Neural progenitor cell (in vitro differentiated cells): ENCODE measurements around the gene ZNF462. TPM values are rescaled to one million over a fixed set of nuclear protein-coding genes. Genes with fewer than 3 reads are reported as not detected.

Experiments
- DNase-seq: peaks from one replicate; pipeline ENCODE4 v3.0.0-alpha.2; 2016; ENCODE audit warnings: low spot score
- H2AFZ ChIP-seq: fragments of 200-600 bp; sonication (generic); replicated peaks from 2 replicates; pipeline ENCODE4 v1.6.1; 2016; ENCODE audit warnings: antibody characterized with exemption
- H3F3A ChIP-seq: fragments of 200-600 bp; sonication (generic); 2 replicates; pipeline ENCODE4 v1.6.1; 2016; ENCODE audit warnings: antibody characterized with exemption, low read depth
- H3K27ac ChIP-seq: fragments of 200-600 bp; sonication (generic); 2 replicates; pipeline ENCODE4 v1.5.1; 2016; ENCODE audit warnings: mild to moderate bottlenecking
- H3K27me3 ChIP-seq: fragments of 200-600 bp; sonication (generic); 2 replicates; pipeline ENCODE4 v1.6.1; 2016; ENCODE audit warnings: mild to moderate bottlenecking, moderate library complexity
- H3K36me3 ChIP-seq: fragments of 200-600 bp; sonication (generic); 2 replicates; pipeline ENCODE4 v1.5.1; 2016
- H3K4me1 ChIP-seq: fragments of 200-600 bp; sonication (generic); 2 replicates; pipeline ENCODE4 v1.6.1; 2016; ENCODE audit warnings: mixed run types
- H3K4me2 ChIP-seq: fragments of 200-600 bp; sonication (generic); 2 replicates; pipeline ENCODE4 v1.6.1; 2016
- H3K4me3 ChIP-seq: fragments of 200-600 bp; sonication (generic); 2 replicates; pipeline ENCODE4 v1.5.1; 2016
- H3K79me2 ChIP-seq: fragments of 200-600 bp; sonication (generic); 2 replicates; pipeline ENCODE4 v1.6.1; 2016; ENCODE audit warnings: low read depth
- H3K9ac ChIP-seq: fragments of 200-600 bp; sonication (generic); 2 replicates; pipeline ENCODE4 v1.6.1; 2016
- H3K9me3 ChIP-seq: fragments of 200-600 bp; sonication (generic); 2 replicates; pipeline ENCODE4 v1.5.1; 2016; ENCODE audit warnings: low read depth
- H4K20me1 ChIP-seq: fragments of 200-600 bp; sonication (generic); 2 replicates; pipeline ENCODE4 v1.6.1; 2016; ENCODE audit warnings: low read depth
- H3K27ac Mint-ChIP-seq: 3 replicates; pipeline ENCODE4 v1.8.0; 2021; ENCODE audit warnings: mixed read lengths
- H3K27me3 Mint-ChIP-seq: 2 replicates; pipeline ENCODE4 v1.8.0; 2022; ENCODE audit warnings: low read depth, mild to moderate bottlenecking, inconsistent platforms, moderate library complexity, mixed read lengths; ENCODE audit not compliant: insufficient read depth
- H3K36me3 Mint-ChIP-seq: 3 replicates; pipeline ENCODE4 v1.8.0; 2021; ENCODE audit warnings: mixed read lengths
- H3K4me1 Mint-ChIP-seq: 3 replicates; pipeline ENCODE4 v1.8.0; 2021; ENCODE audit warnings: mixed read lengths
- H3K4me3 Mint-ChIP-seq: 3 replicates; pipeline ENCODE4 v1.8.0; 2021; ENCODE audit warnings: mild to moderate bottlenecking, moderate library complexity, mixed read lengths
- H3K9me3 Mint-ChIP-seq: 3 replicates; pipeline ENCODE4 v1.8.0; 2020; ENCODE audit warnings: mixed read lengths
- EZH2 ChIP-seq: fragments of 200-600 bp; sonication (generic); IDR thresholded peaks from 2 replicates; pipeline ENCODE4 v1.6.1; 2017; ENCODE audit warnings: antibody characterized with exemption, mild to moderate bottlenecking, moderate library complexity
- EZH2phosphoT487 ChIP-seq: fragments of 200-600 bp; sonication (generic); IDR thresholded peaks from 2 replicates; pipeline ENCODE4 v1.6.1; 2017; ENCODE audit warnings: antibody characterized with exemption
- total RNA-seq: library from RNA; depleted of rRNA; stranded (reverse); fragments of >200 nt; gene quantifications from 2 replicates; pipeline ENCODE4 v1.2.3, GENCODE V29; 2015; ENCODE audit warnings: low replicate concordance
- TF ChIP-seq, protein P1 (sequence below): fragments of 200-600 bp; sonication (generic); IDR thresholded peaks from 2 replicates; pipeline ENCODE4 v1.5.1; 2017; ENCODE audit warnings: antibody characterized with exemption, mild to moderate bottlenecking

The ZNF462 gene
- total RNA-seq, 1 donor from 2014 or later: 81.8 TPM

DNA sequence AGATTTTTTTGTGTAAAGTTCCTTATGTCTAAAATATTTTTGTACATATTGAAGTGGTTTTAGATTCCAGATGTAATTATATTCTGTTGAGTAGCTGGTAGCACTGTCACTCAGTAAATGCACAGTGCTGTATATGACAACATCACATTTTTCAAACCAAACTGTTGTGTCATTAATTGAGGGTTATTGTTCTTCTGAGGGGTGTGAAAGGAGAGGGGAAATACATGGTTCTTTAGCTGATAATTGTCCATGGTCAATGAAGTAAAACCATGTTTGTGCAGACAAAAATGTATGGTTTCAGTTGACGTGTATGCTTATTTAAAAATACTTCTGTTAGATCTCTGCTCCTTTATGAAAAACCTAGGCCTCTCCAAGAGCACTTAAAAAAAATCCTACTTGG, 3.3 kb downstream of the ZNF462 start:
- no peak for DNase-seq
- H3K9ac ChIP-seq: no peak overlapping the region
- H3K27ac Mint-ChIP-seq: no peak overlapping the region
- peaks cover 45% of the 10 kb centered on the region for H3F3A ChIP-seq
- H3K4me3 ChIP-seq: peak overlapping the region; percentile 90
- peaks cover 45% of the 10 kb centered on the region for H3K9me3 Mint-ChIP-seq
- H3K36me3 Mint-ChIP-seq: peaks cover 60% of the 10 kb centered on the region
- peaks cover 69% of the 10 kb centered on the region for H3K4me1 ChIP-seq
- peaks cover 10% of the 10 kb centered on the region for H3K36me3 ChIP-seq
- no peaks in the 10 kb centered on the region for H3K9me3 ChIP-seq
- no peak for TF ChIP-seq EZH2phosphoT487
- TF ChIP-seq, protein P1, sequence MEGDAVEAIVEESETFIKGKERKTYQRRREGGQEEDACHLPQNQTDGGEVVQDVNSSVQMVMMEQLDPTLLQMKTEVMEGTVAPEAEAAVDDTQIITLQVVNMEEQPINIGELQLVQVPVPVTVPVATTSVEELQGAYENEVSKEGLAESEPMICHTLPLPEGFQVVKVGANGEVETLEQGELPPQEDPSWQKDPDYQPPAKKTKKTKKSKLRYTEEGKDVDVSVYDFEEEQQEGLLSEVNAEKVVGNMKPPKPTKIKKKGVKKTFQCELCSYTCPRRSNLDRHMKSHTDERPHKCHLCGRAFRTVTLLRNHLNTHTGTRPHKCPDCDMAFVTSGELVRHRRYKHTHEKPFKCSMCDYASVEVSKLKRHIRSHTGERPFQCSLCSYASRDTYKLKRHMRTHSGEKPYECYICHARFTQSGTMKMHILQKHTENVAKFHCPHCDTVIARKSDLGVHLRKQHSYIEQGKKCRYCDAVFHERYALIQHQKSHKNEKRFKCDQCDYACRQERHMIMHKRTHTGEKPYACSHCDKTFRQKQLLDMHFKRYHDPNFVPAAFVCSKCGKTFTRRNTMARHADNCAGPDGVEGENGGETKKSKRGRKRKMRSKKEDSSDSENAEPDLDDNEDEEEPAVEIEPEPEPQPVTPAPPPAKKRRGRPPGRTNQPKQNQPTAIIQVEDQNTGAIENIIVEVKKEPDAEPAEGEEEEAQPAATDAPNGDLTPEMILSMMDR: no peak
- no peak for TF ChIP-seq EZH2
- H4K20me1 ChIP-seq: peaks cover 52% of the 10 kb centered on the region
- peak overlapping the region; percentile 52 for H3K4me3 Mint-ChIP-seq
- H3K79me2 ChIP-seq: peaks cover 100% of the 10 kb centered on the region
- H2AFZ ChIP-seq: no peak overlapping the region
- H3K27me3 ChIP-seq: no peaks in the 10 kb centered on the region
- peak overlapping the region; percentile 96 for H3K4me2 ChIP-seq
- peaks cover 21% of the 10 kb centered on the region for H3K4me1 Mint-ChIP-seq
- peaks cover 14% of the 10 kb centered on the region for H3K27me3 Mint-ChIP-seq
- H3K27ac ChIP-seq: no peak overlapping the region

DNA sequence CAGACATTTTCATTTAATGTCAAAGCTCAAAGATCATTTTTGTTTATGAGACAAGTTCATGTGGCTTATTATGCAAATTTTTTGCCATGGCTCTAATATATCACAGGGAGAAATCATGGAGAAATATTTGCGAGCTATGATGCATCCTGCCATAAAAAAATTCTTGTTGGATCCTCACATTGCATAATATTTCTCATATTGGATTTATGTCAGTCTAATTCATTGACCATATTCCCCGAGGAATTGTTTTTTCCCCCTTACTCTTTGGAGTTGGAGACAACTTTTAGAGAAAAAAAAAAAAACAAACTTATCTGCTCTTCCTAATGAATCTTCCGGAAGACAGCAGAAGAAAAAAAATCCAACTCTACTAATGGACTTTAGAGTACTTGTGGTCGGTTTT, 4.3 kb downstream of the ZNF462 start:
- Histone ChIP-seq H3K27ac (no peak overlapping the region), H3K4me3 (peak overlapping the region; percentile 90), H4K20me1 (peaks cover 62% of the 10 kb centered on the region), H3K27me3 (no peaks in the 10 kb centered on the region), H3K79me2 (peaks cover 100% of the 10 kb centered on the region), H3K9me3 (no peaks in the 10 kb centered on the region), H3K36me3 (peaks cover 10% of the 10 kb centered on the region), H3F3A (peaks cover 35% of the 10 kb centered on the region), H2AFZ (no peak overlapping the region), H3K4me2 (peak overlapping the region; percentile 96), H3K4me1 (peaks cover 79% of the 10 kb centered on the region), H3K9ac (no peak overlapping the region)
- Mint-ChIP-seq H3K36me3 (peaks cover 70% of the 10 kb centered on the region), H3K27ac (no peak overlapping the region), H3K9me3 (peaks cover 48% of the 10 kb centered on the region), H3K27me3 (peaks cover 14% of the 10 kb centered on the region), H3K4me1 (peaks cover 21% of the 10 kb centered on the region), H3K4me3 (no peak overlapping the region)
- no peak for DNase-seq
- TF ChIP-seq EZH2phosphoT487 (no peak), EZH2 (no peak)
- TF ChIP-seq, protein P1: no peak

DNA sequence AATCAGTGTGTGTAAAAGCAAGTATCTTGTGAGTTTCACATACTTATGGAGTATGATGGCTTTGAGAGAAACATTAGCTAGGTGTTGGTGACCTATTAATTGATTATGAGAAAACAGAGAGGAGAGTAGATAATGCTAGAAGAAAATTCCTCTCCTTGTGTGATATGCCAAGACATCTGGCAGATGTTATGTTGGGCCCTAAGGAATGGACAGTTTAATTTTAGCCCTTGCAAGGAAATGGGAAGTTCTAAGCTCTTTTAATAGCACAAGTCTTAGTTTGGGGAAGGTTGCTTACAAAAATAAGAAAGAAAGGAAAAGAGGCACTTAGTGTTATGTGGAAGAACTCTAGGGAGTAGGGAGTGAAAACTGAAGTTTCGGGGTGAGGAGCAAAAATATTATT, 5.1 kb downstream of the ZNF462 start:
- peaks cover 79% of the 10 kb centered on the region for H3K4me1 ChIP-seq
- Mint-ChIP-seq H3K36me3 (peaks cover 75% of the 10 kb centered on the region), H3K27ac (no peak overlapping the region), H3K9me3 (peaks cover 55% of the 10 kb centered on the region), H3K4me3 (no peak overlapping the region), H3K4me1 (peaks cover 21% of the 10 kb centered on the region), H3K27me3 (peaks cover 14% of the 10 kb centered on the region)
- H3K79me2 ChIP-seq: peaks cover 100% of the 10 kb centered on the region
- no peak for DNase-seq
- H3K4me3 ChIP-seq: no peak overlapping the region
- no peak overlapping the region for H2AFZ ChIP-seq
- TF ChIP-seq EZH2 (no peak), EZH2phosphoT487 (no peak)
- TF ChIP-seq, protein P1: no peak
- peaks cover 27% of the 10 kb centered on the region for H3F3A ChIP-seq
- H3K4me2 ChIP-seq: peak overlapping the region; percentile 96
- H3K27me3 ChIP-seq: no peaks in the 10 kb centered on the region
- H4K20me1 ChIP-seq: peaks cover 70% of the 10 kb centered on the region
- H3K9ac ChIP-seq: no peak overlapping the region
- H3K36me3 ChIP-seq: peaks cover 10% of the 10 kb centered on the region
- H3K9me3 ChIP-seq: no peaks in the 10 kb centered on the region
- H3K27ac ChIP-seq: peak overlapping the region; percentile 26
